B cell (primary cell): ENCODE data around the gene TOX2. TPM values are rescaled to one million over a fixed set of nuclear protein-coding genes. Genes with fewer than 3 reads are reported as not detected.

Experiments
- ATAC-seq: fragments of 200-7000 bp; cut with Tn5 transposase; one replicate; pipeline ENCODE4 v1.10.0; 2021; ENCODE audit warnings: low read depth, mild to moderate bottlenecking, moderate number of reproducible peaks, moderate library complexity
- CTCF ChIA-PET: fragments of 350-600 bp; sonication (Branson Sonifier 250); formaldehyde crosslinking; loops from one replicate; lab custom pipeline; 2021; ENCODE audit warnings: antibody characterized with exemption, inconsistent platforms; lab: Charles Lee
- POLR2A ChIA-PET: fragments of 350-600 bp; sonication (Branson Sonifier 250); formaldehyde crosslinking; loops from one replicate; lab custom pipeline; 2021; ENCODE audit warnings: antibody characterized with exemption; lab: Charles Lee
- DNase-seq: peaks from one replicate; pipeline ENCODE4 v3.0.0; 2013
- H2AFZ ChIP-seq: 2 replicates; pipeline ENCODE4 v1.6.1; 2012; ENCODE audit warnings: mild to moderate bottlenecking, low read depth, low read length; ENCODE audit not compliant: insufficient read depth, poor library complexity, severe bottlenecking
- H3K27ac ChIP-seq, 2 donors: 1 replicate in 1 of 2; 2 replicates in 1 of 2; pipeline ENCODE4 v1.5.1; 2012 to 2013; ENCODE audit warnings: low read length in 2 of 2, mild to moderate bottlenecking in 2 of 2, moderate library complexity in 1 of 2
- H3K27me3 ChIP-seq, 4 experiments: fragments of 200-600 bp in 1 of 4; sonication (generic) in 1 of 4; replicated peaks in 1 of 4; 1 replicate in 2 of 4; 2 replicates in 2 of 4; pipeline versions ENCODE4 v1.6.1 to v1.7.0; 2013 to 2016; ENCODE audit warnings: low read length in 3 of 4, mild to moderate bottlenecking in 2 of 4, mixed read lengths in 1 of 4, moderate library complexity in 1 of 4; ENCODE audit not compliant: insufficient read depth in 4 of 4, control insufficient read depth in 3 of 4; ENCODE audit errors: control extremely low read depth in 1 of 4
- H3K36me3 ChIP-seq, 2 experiments: replicated peaks in 1 of 2; 1 replicate in 1 of 2; 2 replicates in 1 of 2; pipeline versions ENCODE4 v1.6.1 to v1.7.1; 2013; ENCODE audit warnings: low read length in 1 of 2; ENCODE audit not compliant: insufficient read depth in 2 of 2, control insufficient read depth in 1 of 2; ENCODE audit errors: control extremely low read depth in 1 of 2, extremely low read depth in 1 of 2
- H3K4me1 ChIP-seq, 2 donors: fragments of 200-600 bp in 1 of 2; sonication (generic) in 1 of 2; 1 replicate in 1 of 2; 2 replicates in 1 of 2; pipeline versions ENCODE4 v1.5.1 to v1.6.1; 2013 to 2017; ENCODE audit warnings: low read length in 2 of 2; ENCODE audit not compliant: control insufficient read depth in 2 of 2, insufficient read depth in 2 of 2
- H3K4me2 ChIP-seq: replicated peaks from 2 replicates; pipeline ENCODE3; 2012; ENCODE audit warnings: mild to moderate bottlenecking, low read depth, low read length; ENCODE audit not compliant: poor library complexity, severe bottlenecking
- H3K4me3 ChIP-seq, 5 experiments: fragments of 200-600 bp in 1 of 5; sonication (generic) in 1 of 5; 1 replicate in 3 of 5; 2 replicates in 2 of 5; pipeline versions ENCODE4 v1.5.1 to v1.7.0; 2011 to 2016; ENCODE audit warnings: low read length in 4 of 5, mild to moderate bottlenecking in 4 of 5, low read depth in 2 of 5, control low read depth in 1 of 5, moderate library complexity in 1 of 5; ENCODE audit not compliant: insufficient read depth in 1 of 5; ENCODE audit errors: control extremely low read depth in 1 of 5, extremely low read depth in 1 of 5
- H3K79me2 ChIP-seq: fragments of 200-600 bp; sonication (generic); one replicate; pipeline ENCODE4 v1.6.0; 2016; ENCODE audit warnings: low read length; ENCODE audit not compliant: control insufficient read depth, insufficient read depth
- H3K9ac ChIP-seq: fragments of 200-600 bp; sonication (generic); 2 replicates; pipeline ENCODE4 v1.6.1; 2017; ENCODE audit warnings: mild to moderate bottlenecking, low read length, moderate library complexity
- H3K9me3 ChIP-seq, 3 donors: one replicate each; pipeline versions ENCODE4 v1.6.1 to v1.7.1; 2013; ENCODE audit warnings: low read length in 2 of 3; ENCODE audit not compliant: control insufficient read depth in 2 of 3, insufficient read depth in 1 of 3; ENCODE audit errors: control extremely low read depth in 1 of 3
- H4K20me1 ChIP-seq: 2 replicates; pipeline ENCODE4 v1.6.0; 2012; ENCODE audit warnings: mild to moderate bottlenecking, low read length; ENCODE audit not compliant: insufficient read depth, control insufficient read depth, poor library complexity, severe bottlenecking
- H3K27ac Mint-ChIP-seq: one replicate; pipeline ENCODE4 v1.8.0; 2021; ENCODE audit warnings: mixed read lengths
- H3K27me3 Mint-ChIP-seq: one replicate; pipeline ENCODE4 v1.8.0; 2021; ENCODE audit warnings: mixed read lengths
- H3K4me1 Mint-ChIP-seq: one replicate; pipeline ENCODE4 v1.8.0; 2021; ENCODE audit warnings: mixed read lengths
- H3K4me3 Mint-ChIP-seq: one replicate; pipeline ENCODE4 v1.8.0; 2021; ENCODE audit warnings: mixed read lengths
- H3K9me3 Mint-ChIP-seq: one replicate; pipeline ENCODE4 v1.8.0; 2022; ENCODE audit warnings: mixed read lengths; ENCODE audit not compliant: insufficient read depth
- CTCF ChIP-seq: fragments of 200-600 bp; IDR thresholded peaks from one replicate; pipeline ENCODE4 v1.8.0; 2022; ENCODE audit warnings: antibody characterized with exemption, mild to moderate bottlenecking
- EZH2 ChIP-seq: IDR thresholded peaks from 2 replicates; pipeline ENCODE4 v1.6.1; 2012; ENCODE audit warnings: borderline replicate concordance, low read depth, mild to moderate bottlenecking, moderate library complexity, low read length; ENCODE audit not compliant: insufficient read depth, poor library complexity, severe bottlenecking
- WGBS: methylation state at CpG from one replicate; pipeline ENCODE4 v1.1.5; 2013; ENCODE audit warnings: missing lambda C conversion rate; ENCODE audit not compliant: insufficient coverage; 5-methylcytosine and 5-hydroxymethylcytosine counted together
- intact Hi-C: fragments of 100-400 bp; cut with micrococcal nuclease; formaldehyde crosslinking; loops from one replicate; pipeline ENCODE4 v1.10.0; 2022
- polyA plus RNA-seq: library from polyadenylated mRNA; depleted of rRNA; stranded (reverse); fragments of >200 nt; gene quantifications from 2 replicates; pipeline ENCODE4 v1.2.3, GENCODE V29; 2012
- total RNA-seq, 2 donors: library from RNA; stranded (reverse); fragments of 120-200 nt in 1 of 2; gene quantifications; 1 replicate in 1 of 2; 2 replicates in 1 of 2; pipeline versions ENCODE4 v1.2.3 to v1.2.4, GENCODE V29; 2013 to 2022

Gene TOX2
- total and polyA plus RNA-seq, 2 donors (not counting 1 experiment from before 2014, with no cell fraction given), result 1.2 to 4.1 TPM

GRCh38 chr20:43941476-43942200 is 27.0 kb downstream of the TOX2 start:
- Mint-ChIP-seq H3K4me3 (peak overlapping the region; percentile 71), H3K9me3 (peaks cover 2% of the 10 kb centered on the region), H3K4me1 (peaks cover 21% of the 10 kb centered on the region), H3K27me3 (no peaks in the 10 kb centered on the region), H3K27ac (peak overlapping the region; percentile 79)
- H3K4me3 ChIP-seq, result no peak overlapping the region
- intact Hi-C loops, result no loop called here
- ATAC-seq (peak; percentile 66), DNase-seq (peak; percentile 35)
- peaks cover 14 to 24% of the 10 kb centered on the region in 2 donors for H3K4me1 ChIP-seq
- no peaks in the 10 kb centered on the region for H3K36me3 ChIP-seq
- no peak for TF ChIP-seq CTCF
- TF ChIP-seq EZH2, result no peak
- peaks cover 0 to under 1% (median 0%) of the 10 kb centered on the region in 3 donors for H3K9me3 ChIP-seq
- CTCF ChIA-PET, result interaction anchor here (0.8 to 1.3 kb wide), 3 partner anchors 16 to 248 kb away, joined by 3 to 4 read pairs (median 3); no protein-coding TSS in a partner anchor
- H3K27me3 ChIP-seq, result no peaks in the 10 kb centered on the region
- H3K27ac ChIP-seq, result peak overlapping the region in 1 of 2 donors; percentile 27
- POLR2A ChIA-PET, result no interaction called here
- peak overlapping the region; percentile 13 for H3K9ac ChIP-seq
- no peaks in the 10 kb centered on the region for H4K20me1 ChIP-seq
- whole genome bisulfite sequencing, result 53% methylated on average over 6 of the region's 10 CpGs
- H3K4me2 ChIP-seq, result peak overlapping the region; percentile 23
- H3K79me2 ChIP-seq, result no peaks in the 10 kb centered on the region
- no peak overlapping the region for H2AFZ ChIP-seq

GRCh38 chr20:43942201-43942590 is 27.5 kb downstream of the TOX2 start:
- peak overlapping the region; percentile 71 for H3K4me3 Mint-ChIP-seq
- Histone ChIP-seq H2AFZ (no peak overlapping the region), H3K27ac (peak overlapping the region; percentile 27 to 35), H3K4me1 (peaks cover 14 to 24% of the 10 kb centered on the region in 2 donors), H3K4me3 (no peak overlapping the region), H4K20me1 (no peaks in the 10 kb centered on the region), H3K4me2 (peak overlapping the region; percentile 38), H3K9ac (peak overlapping the region; percentile 13), H3K79me2 (no peaks in the 10 kb centered on the region), H3K36me3 (no peaks in the 10 kb centered on the region), H3K9me3 (no peaks in the 10 kb centered on the region), H3K27me3 (no peaks in the 10 kb centered on the region)
- no peak for TF ChIP-seq CTCF
- no peak for TF ChIP-seq EZH2
- DNase-seq (no peak), ATAC-seq (no peak)
- H3K9me3 Mint-ChIP-seq, result peaks cover 2% of the 10 kb centered on the region
- intact Hi-C loops, result no loop called here
- peaks cover 21% of the 10 kb centered on the region for H3K4me1 Mint-ChIP-seq
- peak overlapping the region; percentile 79 for H3K27ac Mint-ChIP-seq
- ChIA-PET CTCF (interaction anchor here (0.8 to 1.3 kb wide), 4 partner anchors 16 to 248 kb away, joined by 3 to 6 read pairs (median 4); no protein-coding TSS in a partner anchor), POLR2A (no interaction called here)
- no peaks in the 10 kb centered on the region for H3K27me3 Mint-ChIP-seq
- WGBS, result no CpG with 5 or more reads among the region's 1 CpG
